ENCODE data around the gene SLC44A3.

DNA sequence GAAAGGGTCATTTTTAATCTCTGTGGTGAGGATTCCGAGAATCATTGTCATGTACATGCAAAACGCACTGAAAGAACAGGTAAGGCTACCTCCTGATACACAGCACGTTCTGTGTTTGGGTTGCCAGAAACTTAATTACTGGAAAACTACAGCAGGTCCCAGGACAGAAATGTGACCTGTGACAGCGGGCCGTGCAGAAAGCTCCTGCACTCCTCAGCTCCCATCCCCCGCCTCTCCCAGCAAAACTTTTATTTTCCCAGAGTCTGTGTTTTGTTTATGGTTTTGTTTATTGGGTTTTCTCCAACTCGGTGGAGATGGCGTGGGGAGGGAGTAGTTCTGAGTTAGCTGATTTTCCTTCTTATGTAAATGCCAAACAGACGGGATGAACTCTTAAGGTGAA is 44.7 kb downstream of the SLC44A3 start:
- TF ChIP-seq, protein P1, sequence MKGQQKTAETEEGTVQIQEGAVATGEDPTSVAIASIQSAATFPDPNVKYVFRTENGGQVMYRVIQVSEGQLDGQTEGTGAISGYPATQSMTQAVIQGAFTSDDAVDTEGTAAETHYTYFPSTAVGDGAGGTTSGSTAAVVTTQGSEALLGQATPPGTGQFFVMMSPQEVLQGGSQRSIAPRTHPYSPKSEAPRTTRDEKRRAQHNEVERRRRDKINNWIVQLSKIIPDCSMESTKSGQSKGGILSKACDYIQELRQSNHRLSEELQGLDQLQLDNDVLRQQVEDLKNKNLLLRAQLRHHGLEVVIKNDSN (IDR thresholded peaks at IDR 0.05) = no peak
- TF ChIP-seq TAF1 (IDR thresholded peaks at IDR 0.05; ENCODE audit: low read depth) = no peak
- TF ChIP-seq, protein P2, sequence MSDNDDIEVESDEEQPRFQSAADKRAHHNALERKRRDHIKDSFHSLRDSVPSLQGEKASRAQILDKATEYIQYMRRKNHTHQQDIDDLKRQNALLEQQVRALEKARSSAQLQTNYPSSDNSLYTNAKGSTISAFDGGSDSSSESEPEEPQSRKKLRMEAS (IDR thresholded peaks at IDR 0.05) = no peak
- no peak for TF ChIP-seq FOXM1 (IDR thresholded peaks at IDR 0.05; ENCODE audit: borderline replicate concordance, low read depth)
- no peak for TF ChIP-seq YY1 (IDR thresholded peaks at IDR 0.05; ENCODE audit: low read depth)
- TF ChIP-seq RAD21 (IDR thresholded peaks at IDR 0.05; ENCODE audit: low read depth) = no peak
- TF ChIP-seq, protein P3, sequence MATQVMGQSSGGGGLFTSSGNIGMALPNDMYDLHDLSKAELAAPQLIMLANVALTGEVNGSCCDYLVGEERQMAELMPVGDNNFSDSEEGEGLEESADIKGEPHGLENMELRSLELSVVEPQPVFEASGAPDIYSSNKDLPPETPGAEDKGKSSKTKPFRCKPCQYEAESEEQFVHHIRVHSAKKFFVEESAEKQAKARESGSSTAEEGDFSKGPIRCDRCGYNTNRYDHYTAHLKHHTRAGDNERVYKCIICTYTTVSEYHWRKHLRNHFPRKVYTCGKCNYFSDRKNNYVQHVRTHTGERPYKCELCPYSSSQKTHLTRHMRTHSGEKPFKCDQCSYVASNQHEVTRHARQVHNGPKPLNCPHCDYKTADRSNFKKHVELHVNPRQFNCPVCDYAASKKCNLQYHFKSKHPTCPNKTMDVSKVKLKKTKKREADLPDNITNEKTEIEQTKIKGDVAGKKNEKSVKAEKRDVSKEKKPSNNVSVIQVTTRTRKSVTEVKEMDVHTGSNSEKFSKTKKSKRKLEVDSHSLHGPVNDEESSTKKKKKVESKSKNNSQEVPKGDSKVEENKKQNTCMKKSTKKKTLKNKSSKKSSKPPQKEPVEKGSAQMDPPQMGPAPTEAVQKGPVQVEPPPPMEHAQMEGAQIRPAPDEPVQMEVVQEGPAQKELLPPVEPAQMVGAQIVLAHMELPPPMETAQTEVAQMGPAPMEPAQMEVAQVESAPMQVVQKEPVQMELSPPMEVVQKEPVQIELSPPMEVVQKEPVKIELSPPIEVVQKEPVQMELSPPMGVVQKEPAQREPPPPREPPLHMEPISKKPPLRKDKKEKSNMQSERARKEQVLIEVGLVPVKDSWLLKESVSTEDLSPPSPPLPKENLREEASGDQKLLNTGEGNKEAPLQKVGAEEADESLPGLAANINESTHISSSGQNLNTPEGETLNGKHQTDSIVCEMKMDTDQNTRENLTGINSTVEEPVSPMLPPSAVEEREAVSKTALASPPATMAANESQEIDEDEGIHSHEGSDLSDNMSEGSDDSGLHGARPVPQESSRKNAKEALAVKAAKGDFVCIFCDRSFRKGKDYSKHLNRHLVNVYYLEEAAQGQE (IDR thresholded peaks at IDR 0.05; ENCODE audit: low read depth) = no peak
- TF ChIP-seq CREB1 (IDR thresholded peaks at IDR 0.05; ENCODE audit: low read depth) = no peak

All from Ishikawa (cell line).